Gastroesophageal sphincter (tissue), 4 donors: ENCODE data around the gene BEGAIN. TPM values are rescaled to one million over a fixed set of nuclear protein-coding genes. Genes with fewer than 3 reads are reported as not detected.

Source experiments
- ATAC-seq: fragments of 150-250 bp; one replicate; pipeline ENCODE4 v1.9.1; 2016; ENCODE audit warnings: mild to moderate bottlenecking, moderate library complexity
- H3K27ac ChIP-seq, 4 donors: fragments of 200-600 bp; sonication (generic) in 3 of 4; 1 replicate in 3 of 4; 2 replicates in 1 of 4; pipeline ENCODE4 v1.5.1; 2016 to 2019
- H3K27me3 ChIP-seq: fragments of 200-600 bp; sonication (generic); one replicate; pipeline ENCODE4 v1.5.1; 2019
- H3K36me3 ChIP-seq, 2 donors: fragments of 200-600 bp; sonication (generic); one replicate each; pipeline ENCODE4 v1.5.1; 2019; ENCODE audit warnings: control low read depth in 1 of 2
- H3K4me1 ChIP-seq, 3 donors: fragments of 200-600 bp; sonication (generic); 1 replicate in 2 of 3; 2 replicates in 1 of 3; pipeline ENCODE4 v1.5.1; 2016 to 2019; ENCODE audit warnings: control low read depth in 2 of 3
- H3K4me3 ChIP-seq, 2 donors: fragments of 200-600 bp; sonication (generic); one replicate each; pipeline ENCODE4 v1.5.1; 2019; ENCODE audit warnings: mild to moderate bottlenecking in 1 of 2, moderate library complexity in 1 of 2
- H3K9me3 ChIP-seq, 3 donors: fragments of 200-600 bp; sonication (generic); one replicate each; pipeline ENCODE4 v1.5.1; 2017 to 2019; ENCODE audit warnings: control low read depth in 2 of 3
- CTCF ChIP-seq, 4 experiments: fragments of 200-600 bp in 2 of 4; fragments of 450-650 bp in 2 of 4; sonication (generic) in 1 of 4; IDR thresholded peaks; one replicate each; pipeline ENCODE4 v1.5.1; 2017 to 2019; ENCODE audit warnings: antibody characterized with exemption in 4 of 4, mild to moderate bottlenecking in 2 of 4, moderate library complexity in 2 of 4
- EP300 ChIP-seq: sonication (generic); formaldehyde crosslinking; IDR thresholded peaks from one replicate; pipeline ENCODE4 v1.6.1; 2017; ENCODE audit warnings: antibody characterized with exemption, mild to moderate bottlenecking
- POLR2A ChIP-seq, 2 donors: fragments of 450-650 bp; IDR thresholded peaks; one replicate each; pipeline ENCODE4 v1.6.1; 2017; ENCODE audit warnings: antibody characterized with exemption in 2 of 2, mild to moderate bottlenecking in 2 of 2, moderate library complexity in 1 of 2
- POLR2AphosphoS5 ChIP-seq: sonication (generic); formaldehyde crosslinking; IDR thresholded peaks from one replicate; pipeline ENCODE4 v1.6.1; 2017; ENCODE audit warnings: antibody characterized with exemption
- WGBS, 2 donors: methylation state at CpG; one replicate each; pipeline ENCODE4 v1.1.5; 2018; ENCODE audit warnings: low coverage in 1 of 2; 5-methylcytosine and 5-hydroxymethylcytosine counted together
- total RNA-seq, 4 donors: library from RNA; depleted of rRNA; stranded (reverse); fragments of >200 nt; gene quantifications; one replicate each; pipeline ENCODE4 v1.1.0, GENCODE V29; 2016

Gene BEGAIN
- total RNA-seq, 4 donors from 2014 or later = 3.9 to 5.6 (median 4.2) TPM

GRCh38 chr14:100548939-100549338 lies 38.3 kb downstream of the BEGAIN start:
- ATAC-seq = no peak
- 92 to 100% methylated on average over 1 to 13 of the region's 15 CpGs for WGBS, 2 donors
- no peaks in the 10 kb centered on the region for H3K36me3 ChIP-seq
- no peak overlapping the region for H3K27ac ChIP-seq
- no peaks in the 10 kb centered on the region for H3K27me3 ChIP-seq
- H3K9me3 ChIP-seq = no peaks in the 10 kb centered on the region
- peaks cover 0 to 38% (median 11%) of the 10 kb centered on the region in 3 donors for H3K4me1 ChIP-seq
- no peak for TF ChIP-seq POLR2AphosphoS5
- no peak for TF ChIP-seq CTCF (IDR thresholded peaks at IDR 0.05)
- no peak for TF ChIP-seq EP300
- no peak for TF ChIP-seq POLR2A (IDR thresholded peaks at IDR 0.05)
- H3K4me3 ChIP-seq = no peak overlapping the region

DNA sequence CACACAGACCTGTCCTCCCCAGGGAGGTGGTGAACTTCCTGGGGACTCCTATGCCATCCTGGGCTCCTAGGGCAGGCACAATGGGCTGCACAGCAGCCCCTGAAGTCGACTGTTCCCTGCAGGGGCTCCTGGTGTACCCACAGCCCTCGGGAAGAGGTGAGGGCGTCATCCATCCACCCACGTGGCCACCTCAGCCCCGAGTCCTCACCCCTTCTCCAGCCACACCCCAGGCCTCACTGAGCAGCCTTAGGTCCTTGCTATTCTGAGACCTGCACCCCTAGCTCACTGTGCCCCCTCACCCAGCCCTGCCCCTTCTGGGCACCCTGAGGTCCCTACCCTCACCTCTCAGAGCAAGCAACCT lies 38.9 kb downstream of the BEGAIN start:
- Histone ChIP-seq H3K27me3 (no peaks in the 10 kb centered on the region), H3K4me1 (peaks cover 0 to 38% (median 11%) of the 10 kb centered on the region in 3 donors), H3K27ac (no peak overlapping the region), H3K36me3 (no peaks in the 10 kb centered on the region), H3K9me3 (no peaks in the 10 kb centered on the region), H3K4me3 (no peak overlapping the region)
- 67% methylated on average over 1 of the region's 5 CpGs; no CpG with 5 or more reads in 1 of the 2 donors for WGBS, 2 donors
- ATAC-seq = no peak
- TF ChIP-seq CTCF (IDR thresholded peaks at IDR 0.05) (no peak), POLR2AphosphoS5 (no peak), EP300 (no peak), POLR2A (IDR thresholded peaks at IDR 0.05) (no peak)

DNA sequence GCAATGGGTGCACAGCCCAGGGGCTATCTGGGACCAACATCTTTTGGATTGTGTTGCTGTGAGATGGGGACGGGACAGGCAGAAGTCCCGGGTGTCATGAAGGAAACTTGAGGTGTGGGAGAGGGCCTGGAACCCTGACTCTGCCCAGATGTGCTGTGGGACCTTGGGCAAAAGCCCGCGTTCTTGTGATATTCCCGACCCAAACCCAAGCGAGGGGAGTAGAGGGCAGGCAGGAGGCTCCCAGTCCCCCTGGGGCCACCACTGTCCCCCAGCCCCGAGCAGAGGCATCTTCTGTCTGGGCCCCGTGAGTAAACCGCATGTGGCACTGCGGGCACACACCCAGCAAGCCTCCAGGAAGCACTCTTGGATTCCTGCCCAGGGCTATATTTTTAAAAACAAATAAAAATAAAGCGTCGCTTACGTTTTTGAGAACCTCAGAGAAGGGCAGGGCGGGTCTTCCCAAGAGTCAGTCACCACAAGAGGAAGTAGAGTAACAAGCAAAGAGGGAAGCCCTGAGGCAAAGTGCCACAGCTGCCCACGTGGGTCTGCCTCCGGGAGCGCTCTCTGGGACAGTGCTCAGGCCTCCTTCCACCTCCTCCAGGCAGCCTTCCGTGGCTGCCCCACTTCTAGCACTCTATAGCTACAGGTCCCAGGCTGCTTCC lies 39.5 kb downstream of the BEGAIN start:
- H3K36me3 ChIP-seq = no peaks in the 10 kb centered on the region
- TF ChIP-seq POLR2AphosphoS5 (no peak), EP300 (no peak), CTCF (IDR thresholded peaks at IDR 0.05) (no peak), POLR2A (IDR thresholded peaks at IDR 0.05) (no peak)
- no peaks in the 10 kb centered on the region for H3K27me3 ChIP-seq
- H3K27ac ChIP-seq = peak overlapping the region in 1 of 4 donors; percentile 80
- ATAC-seq = peak; percentile 26
- H3K9me3 ChIP-seq = no peaks in the 10 kb centered on the region
- H3K4me3 ChIP-seq = no peak overlapping the region
- H3K4me1 ChIP-seq = peaks cover 0 to 38% (median 11%) of the 10 kb centered on the region in 3 donors
- WGBS, 2 donors = 59 to 80% methylated on average over 1 to 14 of the region's 18 CpGs

GRCh38 chr14:100546051-100546443 lies 41.2 kb downstream of the BEGAIN start:
- H3K27me3 ChIP-seq = no peaks in the 10 kb centered on the region
- peaks cover 0 to 3% of the 10 kb centered on the region in 2 donors for H3K36me3 ChIP-seq
- peak overlapping the region in 1 of 2 donors; percentile 58 for H3K4me3 ChIP-seq
- peak overlapping the region in 3 of 4 donors; percentile 20 to 70 (median 45) for H3K27ac ChIP-seq
- H3K4me1 ChIP-seq = peaks cover 0 to 38% (median 11%) of the 10 kb centered on the region in 3 donors
- H3K9me3 ChIP-seq = no peaks in the 10 kb centered on the region
- 74 to 82% methylated on average over 4 of the region's 28 CpGs for WGBS, 2 donors
- TF ChIP-seq CTCF (IDR thresholded peaks at IDR 0.05) (no peak), POLR2AphosphoS5 (no peak), EP300 (no peak), POLR2A (IDR thresholded peaks at IDR 0.05) (no peak)
- ATAC-seq = peak; percentile 58

GRCh38 chr14:100545359-100545758 lies 41.9 kb downstream of the BEGAIN start:
- no peak for ATAC-seq
- Histone ChIP-seq H3K27me3 (no peaks in the 10 kb centered on the region), H3K9me3 (no peaks in the 10 kb centered on the region), H3K27ac (peak overlapping the region in 2 of 4 donors; percentile 39 to 45), H3K4me3 (no peak overlapping the region), H3K4me1 (peaks cover 0 to 38% (median 11%) of the 10 kb centered on the region in 3 donors), H3K36me3 (peaks cover 0 to 10% of the 10 kb centered on the region in 2 donors)
- TF ChIP-seq CTCF (IDR thresholded peaks at IDR 0.05) = no peak
- 78 to 100% methylated on average over 1 to 5 of the region's 5 CpGs for WGBS, 2 donors
